Dermis microvascular lymphatic vessel endothelial cell (primary cell): ENCODE results near the gene CDKN1C. TPM values are rescaled to one million over a fixed set of nuclear protein-coding genes. Genes with fewer than 3 reads are reported as not detected.

ENCODE experiments used
- DNase-seq, 2 donors: peaks; one replicate each; pipeline versions ENCODE4 v3.0.0 to v3.0.0-alpha.2; 2010; ENCODE audit warnings: low read depth in 2 of 2
- total RNA-seq: library from RNA; depleted of rRNA; stranded (reverse); fragments of >200 nt; gene quantifications from 2 replicates; pipeline ENCODE4 v1.2.1, GENCODE V29; 2014

The CDKN1C gene
- total RNA-seq, result 19.4 and 58.8 TPM in 2 replicates

- peak; percentile 64 to 88 for DNase-seq
Measured at GRCh38 chr11:2885678-2886081, at the start of gene CDKN1C. TSS of gene CDKN1C (minus strand) at chr11:2885775. CDS start at chr11:2885456, 319 bp downstream.

GRCh38 chr11:2934611-2935239, 49.1 kb upstream of the CDKN1C start:
- DNase-seq, result no peak

GRCh38 chr11:2934021-2934550, 48.5 kb upstream of the CDKN1C start:
- DNase-seq, result no peak

GRCh38 chr11:2933375-2934020, 47.9 kb upstream of the CDKN1C start:
- DNase-seq, result peak in 1 of 2 donors; percentile 64

GRCh38 chr11:2932850-2933251, 47.3 kb upstream of the CDKN1C start:
- DNase-seq, result peak in 1 of 2 donors; percentile 36

GRCh38 chr11:2931771-2932738, 46.5 kb upstream of the CDKN1C start:
- no peak for DNase-seq

GRCh38 chr11:2931420-2931746, 45.8 kb upstream of the CDKN1C start:
- no peak for DNase-seq

GRCh38 chr11:2930704-2931419, 45.3 kb upstream of the CDKN1C start:
- peak; percentile 30 to 78 for DNase-seq

GRCh38 chr11:2929950-2930703, 44.6 kb upstream of the CDKN1C start:
- peak in 1 of 2 donors; percentile 69 for DNase-seq

- DNase-seq, result peak in 1 of 2 donors; percentile 67
Measured at GRCh38 chr11:2929531-2929949, 44.0 kb upstream of the CDKN1C start.

- DNase-seq, result peak in 1 of 2 donors; percentile 60
Measured at GRCh38 chr11:2928605-2929530, 43.3 kb upstream of the CDKN1C start, which contains the start of gene PHLDA2. TSS of gene PHLDA2 (minus strand) at chr11:2929420. CDS start at chr11:2929364, 56 bp downstream.

GRCh38 chr11:2927851-2928604, 42.5 kb upstream of the CDKN1C start:
- DNase-seq, result no peak

- no peak for DNase-seq
Measured at GRCh38 chr11:2927121-2927800, 41.7 kb upstream of the CDKN1C start.

- no peak for DNase-seq
Measured at GRCh38 chr11:2926611-2927051, 41.1 kb upstream of the CDKN1C start.

GRCh38 chr11:2924821-2925675, 39.5 kb upstream of the CDKN1C start:
- no peak for DNase-seq

- DNase-seq, result no peak
Measured at GRCh38 chr11:2924381-2924780, 38.8 kb upstream of the CDKN1C start.
